Activated T-cell treated with anti-CD3 and anti-CD28 coated beads for 1 hour (primary cell): Measurements from ENCODE around the gene ALS2CL.
A peak's percentile ranks its signal among the peaks of the same experiment; 100 is the strongest.
"Not testable (repeated sequence)": the region's sequence is repeated elsewhere in the genome, so short reads cannot be mapped to it uniquely, and the experiment has no call there.

Experiments
- DNase-seq: peaks from one replicate; pipeline ENCODE4 v3.0.0-alpha.2; 2020; ENCODE audit warnings: low read depth

Gene ALS2CL

GRCh38 chr3:46693038-46693891 is at the start of gene ALS2CL:
Gene ALS2CL, minus strand, starts transcription at chr3:46693679. Its CDS starts 4,239 bp downstream, at chr3:46689440.
- peak; percentile 61 for DNase-seq

GRCh38 chr3:46742992-46743585 is 49.6 kb upstream of the ALS2CL start:
- DNase-seq = no peak

- not testable (repeated sequence) for DNase-seq
These were observed 46.1 kb upstream of the ALS2CL start for GRCh38 chr3:46739565-46739964.

GRCh38 chr3:46737329-46737731 is 43.9 kb upstream of the ALS2CL start:
- DNase-seq = no peak

- DNase-seq = no peak
These were observed 42.8 kb upstream of the ALS2CL start for GRCh38 chr3:46736006-46736872.

- no peak for DNase-seq
These were observed 41.3 kb upstream of the ALS2CL start for GRCh38 chr3:46734773-46735172.

GRCh38 chr3:46733026-46733800 is 39.7 kb upstream of the ALS2CL start:
- no peak for DNase-seq

GRCh38 chr3:46731795-46732194 is 38.3 kb upstream of the ALS2CL start:
- no peak for DNase-seq

- no peak for DNase-seq
These were observed 37.3 kb upstream of the ALS2CL start for GRCh38 chr3:46730819-46731218.

GRCh38 chr3:46729038-46729437 is 35.6 kb upstream of the ALS2CL start:
- no peak for DNase-seq

GRCh38 chr3:46725621-46726314 is 32.3 kb upstream of the ALS2CL start:
- no peak for DNase-seq

- DNase-seq = no peak
These were observed 30.9 kb upstream of the ALS2CL start for GRCh38 chr3:46724424-46724823.

GRCh38 chr3:46722443-46722842 is 29.0 kb upstream of the ALS2CL start:
- DNase-seq = no peak

GRCh38 chr3:46721009-46721408 is 27.5 kb upstream of the ALS2CL start:
- no peak for DNase-seq

GRCh38 chr3:46719735-46720271 is 26.3 kb upstream of the ALS2CL start:
- DNase-seq = no peak

GRCh38 chr3:46719044-46719565 is 25.6 kb upstream of the ALS2CL start:
- no peak for DNase-seq

GRCh38 chr3:46717447-46718231 is 24.2 kb upstream of the ALS2CL start, which contains the start of gene PRSS50:
Gene PRSS50, minus strand, starts transcription at chr3:46717869. Its CDS starts 45 bp downstream, at chr3:46717824.
- DNase-seq = no peak

GRCh38 chr3:46716461-46717441 is 23.3 kb upstream of the ALS2CL start:
- DNase-seq = no peak
